Panc1 (cell line): ENCODE results near the gene PCIF1. TPM values are rescaled to one million over a fixed set of nuclear protein-coding genes. Genes with fewer than 3 reads are reported as not detected.

ENCODE experiments used
- ATAC-seq: fragments of 200-7000 bp; cut with Tn5 transposase; 2 replicates; pipeline ENCODE4 v1.9.1; 2020; ENCODE audit warnings: mild to moderate bottlenecking, moderate library complexity
- BruUV-seq: library from RNA; stranded (reverse); fragments of 400-500 nt; replicated peaks from 2 replicates; lab custom pipeline; 2021; lab: Mats Ljungman, UMichigan
- CTCF ChIA-PET: fragments of 300-600 bp; sonication (Branson Sonifier 250); formaldehyde crosslinking; loops from one replicate; lab custom pipeline; 2022; ENCODE audit warnings: antibody characterized with exemption; lab: Charles Lee
- POLR2A ChIA-PET: fragments of 300-600 bp; sonication (Branson Sonifier 250); formaldehyde crosslinking; loops from one replicate; lab custom pipeline; 2022; ENCODE audit warnings: antibody characterized with exemption; lab: Charles Lee
- DNase-seq: peaks from one replicate; pipeline ENCODE4 v3.0.0-alpha.2; 2010; ENCODE audit warnings: low read depth, low spot score
- H3K27ac ChIP-seq: 2 replicates; pipeline ENCODE4 v1.5.1; 2011; ENCODE audit warnings: mild to moderate bottlenecking, low read length, inconsistent platforms
- H3K27me3 ChIP-seq: fragments of 200-500 bp; sonication (Bioruptor generic); 2 replicates; pipeline ENCODE4 v1.6.0; 2014; ENCODE audit warnings: low read length, inconsistent platforms; ENCODE audit not compliant: control insufficient read depth, insufficient read depth
- H3K36me3 ChIP-seq: fragments of 200-500 bp; sonication (Bioruptor generic); 2 replicates; pipeline ENCODE4 v1.5.1; 2014; ENCODE audit warnings: inconsistent platforms, mild to moderate bottlenecking, low read length, moderate library complexity; ENCODE audit not compliant: control insufficient read depth, insufficient read depth
- H3K4me1 ChIP-seq: 2 replicates; pipeline ENCODE4 v1.5.1; 2011; ENCODE audit warnings: inconsistent platforms, mild to moderate bottlenecking, low read length, moderate library complexity; ENCODE audit not compliant: control insufficient read depth, insufficient read depth
- H3K4me3 ChIP-seq, 2 experiments: 2 replicates each; pipeline ENCODE4 v1.5.1; 2011 to 2012; ENCODE audit warnings: low read depth in 2 of 2, low read length in 2 of 2, mild to moderate bottlenecking in 2 of 2, inconsistent platforms in 1 of 2, moderate library complexity in 1 of 2
- H3K9me3 ChIP-seq: fragments of 200-500 bp; sonication (Bioruptor generic); 2 replicates; pipeline ENCODE4 v1.5.1; 2014; ENCODE audit warnings: low read depth, mild to moderate bottlenecking, inconsistent platforms, low read length, moderate library complexity; ENCODE audit not compliant: control insufficient read depth, insufficient read depth
- POLR2AphosphoS5 ChIP-seq: IDR thresholded peaks from 2 replicates; pipeline ENCODE4 v1.6.1; 2012; ENCODE audit warnings: mild to moderate bottlenecking, low read depth, low read length, moderate library complexity
- SIN3A ChIP-seq: IDR thresholded peaks from 2 replicates; pipeline ENCODE4 v1.6.1; 2012; ENCODE audit warnings: low read depth, mild to moderate bottlenecking, low read length, moderate library complexity, borderline replicate concordance; ENCODE audit not compliant: insufficient read depth
- TCF7L2 ChIP-seq: IDR thresholded peaks from 2 replicates; pipeline ENCODE4 v1.6.1; 2011; ENCODE audit warnings: mild to moderate bottlenecking, low read depth, low read length, inconsistent platforms
- in situ Hi-C: cut with HindIII; loops from 2 replicates; pipeline ENCODE4 v1.10.0; 2016; ENCODE audit warnings: low sequenced_read_pairs, low pct_unique_long_range_greater_than_20kb
- intact Hi-C: fragments of 100-400 bp; cut with micrococcal nuclease; formaldehyde crosslinking; loops from one replicate; pipeline ENCODE4 v1.10.0; 2022; ENCODE audit not compliant: unreplicated experiment
- total RNA-seq: library from RNA; stranded (reverse); gene quantifications from one replicate; pipeline ENCODE4 v1.2.1, GENCODE V29; 2021; ENCODE audit not compliant: unreplicated experiment
- TF ChIP-seq, protein P1 (sequence below), 2 experiments: IDR thresholded peaks; 2 replicates each; pipeline ENCODE4 v1.6.1; 2011 to 2012; ENCODE audit warnings: low read depth in 2 of 2, control low read depth in 1 of 2, low read length in 1 of 2, mild to moderate bottlenecking in 1 of 2, moderate library complexity in 1 of 2; ENCODE audit not compliant: insufficient read depth in 1 of 2
- TF ChIP-seq, protein P2 (sequence below): fragments of 450-650 bp; IDR thresholded peaks from 2 replicates; pipeline ENCODE4 v1.5.1; 2017; ENCODE audit warnings: mild to moderate bottlenecking

PCIF1 gene
- total RNA-seq, 1 experiment from 2014 or later: 24.6 TPM

DNA sequence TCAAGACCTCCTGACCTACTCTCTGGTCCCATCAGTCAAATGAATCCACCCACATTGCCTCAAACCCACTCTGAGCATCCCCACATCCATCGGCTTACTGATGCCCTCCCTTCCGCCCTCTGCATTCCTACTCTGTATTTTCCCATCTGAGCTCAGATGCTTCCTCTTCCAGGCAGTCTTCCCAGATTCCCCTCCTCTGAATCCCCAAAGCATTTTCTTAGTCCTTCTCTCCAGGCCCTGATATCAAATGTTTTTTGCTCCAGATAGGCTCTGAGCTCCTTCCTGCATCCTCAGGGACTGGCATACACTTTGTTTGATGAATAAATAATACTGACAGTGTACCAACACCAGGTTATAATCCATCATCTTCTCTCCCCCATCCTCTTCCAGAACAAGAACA is 26.4 kb upstream of the PCIF1 start:
- Histone ChIP-seq H3K27me3 (no peaks in the 10 kb centered on the region), H3K4me3 (no peak overlapping the region), H3K36me3 (no peaks in the 10 kb centered on the region), H3K9me3 (no peaks in the 10 kb centered on the region), H3K4me1 (peaks cover 18% of the 10 kb centered on the region), H3K27ac (no peak overlapping the region)
- ChIA-PET POLR2A (no interaction called here), CTCF (no interaction called here)
- in situ Hi-C loops (no loop called here), intact Hi-C loops (no loop called here)
- no peak for DNase-seq
- ATAC-seq: no peak
- no TSS peak for BruUV-seq
- TF ChIP-seq, protein P1, sequence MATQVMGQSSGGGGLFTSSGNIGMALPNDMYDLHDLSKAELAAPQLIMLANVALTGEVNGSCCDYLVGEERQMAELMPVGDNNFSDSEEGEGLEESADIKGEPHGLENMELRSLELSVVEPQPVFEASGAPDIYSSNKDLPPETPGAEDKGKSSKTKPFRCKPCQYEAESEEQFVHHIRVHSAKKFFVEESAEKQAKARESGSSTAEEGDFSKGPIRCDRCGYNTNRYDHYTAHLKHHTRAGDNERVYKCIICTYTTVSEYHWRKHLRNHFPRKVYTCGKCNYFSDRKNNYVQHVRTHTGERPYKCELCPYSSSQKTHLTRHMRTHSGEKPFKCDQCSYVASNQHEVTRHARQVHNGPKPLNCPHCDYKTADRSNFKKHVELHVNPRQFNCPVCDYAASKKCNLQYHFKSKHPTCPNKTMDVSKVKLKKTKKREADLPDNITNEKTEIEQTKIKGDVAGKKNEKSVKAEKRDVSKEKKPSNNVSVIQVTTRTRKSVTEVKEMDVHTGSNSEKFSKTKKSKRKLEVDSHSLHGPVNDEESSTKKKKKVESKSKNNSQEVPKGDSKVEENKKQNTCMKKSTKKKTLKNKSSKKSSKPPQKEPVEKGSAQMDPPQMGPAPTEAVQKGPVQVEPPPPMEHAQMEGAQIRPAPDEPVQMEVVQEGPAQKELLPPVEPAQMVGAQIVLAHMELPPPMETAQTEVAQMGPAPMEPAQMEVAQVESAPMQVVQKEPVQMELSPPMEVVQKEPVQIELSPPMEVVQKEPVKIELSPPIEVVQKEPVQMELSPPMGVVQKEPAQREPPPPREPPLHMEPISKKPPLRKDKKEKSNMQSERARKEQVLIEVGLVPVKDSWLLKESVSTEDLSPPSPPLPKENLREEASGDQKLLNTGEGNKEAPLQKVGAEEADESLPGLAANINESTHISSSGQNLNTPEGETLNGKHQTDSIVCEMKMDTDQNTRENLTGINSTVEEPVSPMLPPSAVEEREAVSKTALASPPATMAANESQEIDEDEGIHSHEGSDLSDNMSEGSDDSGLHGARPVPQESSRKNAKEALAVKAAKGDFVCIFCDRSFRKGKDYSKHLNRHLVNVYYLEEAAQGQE (IDR thresholded peaks at IDR 0.05; ENCODE audit: insufficient read depth in 1 of 2, low read depth in 2 of 2, low read length in 1 of 2): no peak
- TF ChIP-seq POLR2AphosphoS5 (no peak), TCF7L2 (no peak), SIN3A (no peak)
- TF ChIP-seq, protein P2, sequence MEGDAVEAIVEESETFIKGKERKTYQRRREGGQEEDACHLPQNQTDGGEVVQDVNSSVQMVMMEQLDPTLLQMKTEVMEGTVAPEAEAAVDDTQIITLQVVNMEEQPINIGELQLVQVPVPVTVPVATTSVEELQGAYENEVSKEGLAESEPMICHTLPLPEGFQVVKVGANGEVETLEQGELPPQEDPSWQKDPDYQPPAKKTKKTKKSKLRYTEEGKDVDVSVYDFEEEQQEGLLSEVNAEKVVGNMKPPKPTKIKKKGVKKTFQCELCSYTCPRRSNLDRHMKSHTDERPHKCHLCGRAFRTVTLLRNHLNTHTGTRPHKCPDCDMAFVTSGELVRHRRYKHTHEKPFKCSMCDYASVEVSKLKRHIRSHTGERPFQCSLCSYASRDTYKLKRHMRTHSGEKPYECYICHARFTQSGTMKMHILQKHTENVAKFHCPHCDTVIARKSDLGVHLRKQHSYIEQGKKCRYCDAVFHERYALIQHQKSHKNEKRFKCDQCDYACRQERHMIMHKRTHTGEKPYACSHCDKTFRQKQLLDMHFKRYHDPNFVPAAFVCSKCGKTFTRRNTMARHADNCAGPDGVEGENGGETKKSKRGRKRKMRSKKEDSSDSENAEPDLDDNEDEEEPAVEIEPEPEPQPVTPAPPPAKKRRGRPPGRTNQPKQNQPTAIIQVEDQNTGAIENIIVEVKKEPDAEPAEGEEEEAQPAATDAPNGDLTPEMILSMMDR: no peak

DNA sequence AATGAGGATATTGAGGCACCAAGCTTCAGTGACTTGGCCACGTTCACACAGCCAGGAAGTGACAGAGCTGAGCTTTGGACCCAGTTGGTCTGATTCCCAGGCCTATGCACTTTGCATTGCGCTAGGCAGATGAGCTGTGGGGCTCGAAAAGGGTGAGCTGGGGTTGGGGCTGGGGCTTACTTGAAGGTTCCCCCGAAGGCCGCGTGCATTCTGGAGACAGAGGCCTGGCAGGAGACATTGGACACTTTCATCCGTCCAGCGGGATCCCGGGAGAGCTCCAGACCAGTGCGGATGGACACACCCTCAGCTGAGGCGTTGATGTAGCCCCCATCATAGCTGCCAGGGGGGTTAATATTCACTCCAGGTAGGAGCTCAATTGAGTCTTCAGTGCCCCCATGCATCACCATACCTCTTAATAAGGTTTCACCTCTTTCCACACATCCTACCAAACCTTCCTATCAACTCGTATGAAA is 25.1 kb upstream of the PCIF1 start:
- no TSS peak for BruUV-seq
- intact Hi-C loops: no loop called here
- in situ Hi-C loops: no loop called here
- Histone ChIP-seq H3K27ac (peak overlapping the region; percentile 29; the same call in 1 of the 2 replicates), H3K9me3 (no peaks in the 10 kb centered on the region), H3K4me1 (peaks cover 18% of the 10 kb centered on the region), H3K4me3 (no peak overlapping the region), H3K27me3 (no peaks in the 10 kb centered on the region), H3K36me3 (no peaks in the 10 kb centered on the region)
- no peak for DNase-seq
- ChIA-PET POLR2A (interaction anchor here (0.9 kb wide), 1 partner anchor 61 kb away, joined by 4 read pairs; no protein-coding TSS in a partner anchor), CTCF (no interaction called here)
- ATAC-seq: no peak
- TF ChIP-seq SIN3A: no peak

DNA sequence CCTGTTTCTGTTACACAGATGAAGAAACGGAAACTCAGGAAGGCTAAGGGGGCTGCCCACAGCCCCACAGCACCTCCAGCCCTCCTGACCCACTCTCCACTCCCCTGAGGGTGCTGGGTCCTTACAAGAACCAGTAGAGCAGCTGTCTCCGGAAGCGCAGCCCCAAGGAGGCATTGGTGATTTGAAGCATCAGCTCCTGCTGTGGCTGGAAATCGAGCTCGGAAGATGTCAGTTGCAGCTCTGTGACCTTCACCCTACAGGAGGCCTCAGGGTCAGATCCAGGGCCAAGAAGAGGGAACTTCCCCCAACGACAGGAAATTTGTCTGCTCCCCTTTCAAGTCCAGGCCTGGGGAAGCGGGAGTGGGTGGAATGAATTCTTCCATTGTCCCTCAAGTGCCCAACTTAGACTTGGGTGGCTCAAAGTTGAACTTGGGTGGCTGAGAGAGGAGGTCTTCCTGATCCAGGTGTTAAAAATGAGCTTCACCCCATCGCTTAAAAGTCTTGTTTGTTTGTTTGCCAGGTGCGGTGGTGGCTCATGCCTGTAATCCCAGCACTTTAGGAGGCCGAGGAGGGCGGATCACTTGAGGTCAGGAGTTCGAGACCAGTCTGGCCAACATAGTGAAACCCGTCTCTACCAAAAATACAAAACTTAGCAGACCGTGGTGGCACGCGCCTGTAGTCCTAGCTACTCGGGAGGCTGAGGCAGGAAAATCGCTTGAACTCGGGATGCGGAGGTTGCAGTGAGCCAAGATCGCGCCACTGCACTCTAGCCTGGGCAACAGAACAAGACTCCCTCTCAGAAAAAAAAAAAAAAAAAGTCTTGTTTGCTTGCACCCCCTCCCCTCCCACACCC is 24.4 kb upstream of the PCIF1 start:
- POLR2A ChIA-PET: interaction anchor here (0.9 kb wide), 1 partner anchor 61 kb away, joined by 4 read pairs; no protein-coding TSS in a partner anchor
- in situ Hi-C loops (no loop called here), intact Hi-C loops (no loop called here)
- ATAC-seq: no peak
- H3K9me3 ChIP-seq: no peaks in the 10 kb centered on the region
- TF ChIP-seq, protein P1 (IDR thresholded peaks at IDR 0.05; ENCODE audit: insufficient read depth in 1 of 2, low read depth in 2 of 2, low read length in 1 of 2): no peak
- TF ChIP-seq, protein P2: no peak
- TF ChIP-seq TCF7L2: no peak
- TF ChIP-seq SIN3A: no peak
- no peak for TF ChIP-seq POLR2AphosphoS5
- H3K4me3 ChIP-seq: peak overlapping the region; percentile 7 to 39; a peak in 2 of 4 replicates
- H3K36me3 ChIP-seq: no peaks in the 10 kb centered on the region
- H3K4me1 ChIP-seq: peaks cover 18% of the 10 kb centered on the region
- CTCF ChIA-PET: no interaction called here
- BruUV-seq: TSS peak; percentile 76
- DNase-seq: no peak
- no peaks in the 10 kb centered on the region for H3K27me3 ChIP-seq
- peak overlapping the region; percentile 29; the same call in 1 of the 2 replicates for H3K27ac ChIP-seq
